GM12801 (cell line): ENCODE data around the gene LRRC59.

Experiments
- TF ChIP-seq, protein P1 (sequence below): IDR thresholded peaks from one replicate; pipeline ENCODE4 v1.5.1; 2011; ENCODE audit warnings: control low read depth; ENCODE audit not compliant: insufficient read length; ENCODE audit errors: extremely low read depth

The LRRC59 gene

DNA sequence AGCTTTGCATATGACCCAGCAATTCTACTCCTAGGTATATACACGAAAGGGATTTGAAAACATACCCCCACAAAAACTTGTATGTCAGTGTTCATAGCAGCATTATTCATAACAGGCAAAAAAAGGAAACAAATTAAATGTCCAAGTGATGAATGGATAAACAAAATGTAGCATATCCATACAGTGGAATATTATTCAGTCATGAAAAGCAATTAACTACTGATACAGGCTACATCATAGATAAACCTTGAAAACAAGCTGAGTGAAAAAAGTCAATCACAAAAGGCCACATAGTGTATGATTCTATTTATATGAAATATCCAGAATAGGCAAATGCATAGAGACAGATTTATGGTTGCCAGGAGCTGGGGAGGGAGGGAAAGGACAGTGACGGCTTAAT is 23.6 kb downstream of the LRRC59 start:
- TF ChIP-seq, protein P1, sequence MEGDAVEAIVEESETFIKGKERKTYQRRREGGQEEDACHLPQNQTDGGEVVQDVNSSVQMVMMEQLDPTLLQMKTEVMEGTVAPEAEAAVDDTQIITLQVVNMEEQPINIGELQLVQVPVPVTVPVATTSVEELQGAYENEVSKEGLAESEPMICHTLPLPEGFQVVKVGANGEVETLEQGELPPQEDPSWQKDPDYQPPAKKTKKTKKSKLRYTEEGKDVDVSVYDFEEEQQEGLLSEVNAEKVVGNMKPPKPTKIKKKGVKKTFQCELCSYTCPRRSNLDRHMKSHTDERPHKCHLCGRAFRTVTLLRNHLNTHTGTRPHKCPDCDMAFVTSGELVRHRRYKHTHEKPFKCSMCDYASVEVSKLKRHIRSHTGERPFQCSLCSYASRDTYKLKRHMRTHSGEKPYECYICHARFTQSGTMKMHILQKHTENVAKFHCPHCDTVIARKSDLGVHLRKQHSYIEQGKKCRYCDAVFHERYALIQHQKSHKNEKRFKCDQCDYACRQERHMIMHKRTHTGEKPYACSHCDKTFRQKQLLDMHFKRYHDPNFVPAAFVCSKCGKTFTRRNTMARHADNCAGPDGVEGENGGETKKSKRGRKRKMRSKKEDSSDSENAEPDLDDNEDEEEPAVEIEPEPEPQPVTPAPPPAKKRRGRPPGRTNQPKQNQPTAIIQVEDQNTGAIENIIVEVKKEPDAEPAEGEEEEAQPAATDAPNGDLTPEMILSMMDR, result no peak

DNA sequence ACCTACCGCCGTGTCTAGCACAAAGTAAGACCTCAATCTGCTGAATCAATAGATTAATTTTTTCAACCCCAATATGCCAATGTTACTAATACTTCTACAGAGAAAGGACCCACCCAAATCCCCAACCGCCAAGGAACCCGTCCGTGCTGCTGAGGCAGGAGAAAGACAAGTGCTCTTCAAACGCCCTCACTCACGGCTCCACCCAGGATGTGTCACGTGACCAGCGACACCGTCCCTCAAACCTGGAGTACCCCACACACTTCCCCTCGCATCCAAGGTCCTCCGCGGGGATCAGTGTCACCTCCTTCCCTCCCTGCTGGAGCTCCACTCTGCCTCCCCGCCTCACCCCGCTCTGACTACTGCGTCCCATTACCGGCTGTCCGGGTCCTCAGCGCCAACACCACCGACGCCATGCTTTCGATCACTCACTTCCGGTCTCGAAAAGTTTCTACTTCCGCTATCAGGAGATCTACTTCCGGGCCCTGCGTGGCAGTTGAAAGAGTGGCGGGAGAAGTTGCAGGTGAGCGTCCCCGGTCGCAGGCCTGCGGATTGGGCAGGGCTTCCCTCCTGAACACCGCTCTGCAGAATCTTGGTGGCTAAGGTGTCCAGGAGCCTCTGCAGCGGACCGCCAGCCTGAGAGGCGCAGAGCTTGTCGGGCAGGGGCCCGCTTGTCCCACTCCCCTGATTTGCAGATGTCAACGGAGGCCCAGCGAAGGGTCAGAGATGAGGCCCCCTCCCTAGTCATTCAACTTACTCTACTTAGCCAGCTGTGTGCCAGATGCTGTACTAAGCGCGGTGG is 24.4 kb downstream of the LRRC59 start, which contains the start of the genes EME1 and MRPL27:
EME1 (plus strand) TSS at position 472 of the 799 bp plus-strand sequence. CDS start 1,980 bp downstream, outside the sequence.
MRPL27 (minus strand) TSS at position 427 of the 799 bp plus-strand sequence; CDS start at position 413, 14 bp downstream.
- TF ChIP-seq, protein P1, result no peak

DNA sequence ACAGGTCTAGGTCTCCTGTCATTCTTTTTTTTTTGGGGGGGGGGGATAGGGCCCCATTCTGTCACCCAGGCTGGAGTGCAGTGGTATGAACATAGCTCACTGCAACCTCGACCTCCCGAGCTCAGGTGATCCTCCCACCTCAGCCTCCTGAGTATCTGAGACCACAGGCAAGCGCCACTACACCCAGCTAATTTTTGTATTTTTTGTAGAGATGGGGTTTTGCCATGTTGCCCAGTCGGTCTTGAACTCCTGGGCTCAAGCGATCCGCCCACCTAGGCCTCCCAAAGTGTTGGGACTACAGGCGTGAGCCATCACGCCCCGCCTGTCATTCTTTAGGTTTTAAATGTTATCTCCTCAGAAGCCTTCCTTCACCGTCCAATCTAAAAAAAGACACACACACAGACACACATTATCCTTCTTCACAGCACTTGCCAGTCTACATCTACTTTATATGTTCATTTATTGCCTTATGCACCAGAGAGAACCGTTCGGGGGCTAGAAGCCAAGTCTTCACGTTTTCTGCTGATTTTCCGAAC is 25.0 kb downstream of the LRRC59 start:
- TF ChIP-seq, protein P1, result no peak

DNA sequence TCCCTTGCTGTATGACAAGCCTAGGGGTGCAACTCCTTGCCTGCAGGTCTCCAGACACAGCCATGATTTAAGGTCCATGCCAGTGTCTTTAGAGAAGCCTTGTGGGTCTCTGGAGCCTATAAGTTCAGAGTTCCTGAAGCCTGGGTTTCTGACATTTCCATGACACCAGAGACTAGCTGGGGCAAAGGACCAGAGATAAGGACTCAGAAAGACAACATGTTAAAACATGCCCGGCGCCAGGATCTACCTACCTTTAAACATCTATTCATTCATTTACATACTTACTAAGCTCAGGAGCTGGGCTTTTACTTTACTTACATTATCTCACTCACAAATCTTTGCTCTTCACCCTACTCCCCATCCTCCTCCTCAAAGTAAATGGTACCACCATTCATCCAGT is 25.8 kb downstream of the LRRC59 start:
- TF ChIP-seq, protein P1, result no peak

DNA sequence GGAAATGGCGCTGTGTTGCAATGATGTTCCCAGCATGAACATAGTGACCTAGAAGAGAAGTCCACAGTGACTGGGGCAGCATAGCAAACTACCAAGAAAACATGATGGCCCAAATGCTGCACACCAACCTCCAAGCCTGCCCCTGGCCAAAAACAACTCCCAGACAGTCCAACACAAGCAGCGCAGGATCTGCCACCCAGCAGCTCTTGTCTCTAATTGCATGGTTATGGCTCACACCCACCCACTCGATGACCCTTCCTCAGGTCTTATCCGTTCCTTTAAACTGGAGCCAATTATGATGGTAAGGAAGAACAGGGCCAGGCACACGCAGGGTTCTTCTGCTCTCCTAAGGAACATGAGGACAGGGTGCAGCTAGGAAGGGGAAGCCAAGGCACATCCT is 27.3 kb downstream of the LRRC59 start:
- TF ChIP-seq, protein P1, result no peak

DNA sequence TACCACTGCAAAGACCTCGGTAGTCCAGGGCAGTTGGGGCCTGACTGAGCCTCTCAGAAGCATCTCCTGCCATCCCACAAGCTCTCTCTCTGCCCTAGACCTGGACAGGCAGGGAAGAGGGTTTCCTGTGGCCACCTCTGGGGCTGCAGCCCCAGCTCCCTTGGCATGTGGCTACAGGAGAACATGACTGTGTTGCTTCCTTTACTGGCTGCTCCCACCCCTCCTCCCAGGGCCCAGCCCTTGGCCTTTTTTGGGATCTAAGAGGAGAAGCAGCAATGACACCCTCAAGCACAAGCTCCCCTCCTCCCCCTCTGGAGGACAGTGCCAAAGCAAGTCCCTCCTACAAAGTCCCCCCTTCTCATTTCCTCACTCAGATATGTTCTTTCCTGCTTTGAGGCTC is 29.9 kb downstream of the LRRC59 start:
- TF ChIP-seq, protein P1, result no peak

DNA sequence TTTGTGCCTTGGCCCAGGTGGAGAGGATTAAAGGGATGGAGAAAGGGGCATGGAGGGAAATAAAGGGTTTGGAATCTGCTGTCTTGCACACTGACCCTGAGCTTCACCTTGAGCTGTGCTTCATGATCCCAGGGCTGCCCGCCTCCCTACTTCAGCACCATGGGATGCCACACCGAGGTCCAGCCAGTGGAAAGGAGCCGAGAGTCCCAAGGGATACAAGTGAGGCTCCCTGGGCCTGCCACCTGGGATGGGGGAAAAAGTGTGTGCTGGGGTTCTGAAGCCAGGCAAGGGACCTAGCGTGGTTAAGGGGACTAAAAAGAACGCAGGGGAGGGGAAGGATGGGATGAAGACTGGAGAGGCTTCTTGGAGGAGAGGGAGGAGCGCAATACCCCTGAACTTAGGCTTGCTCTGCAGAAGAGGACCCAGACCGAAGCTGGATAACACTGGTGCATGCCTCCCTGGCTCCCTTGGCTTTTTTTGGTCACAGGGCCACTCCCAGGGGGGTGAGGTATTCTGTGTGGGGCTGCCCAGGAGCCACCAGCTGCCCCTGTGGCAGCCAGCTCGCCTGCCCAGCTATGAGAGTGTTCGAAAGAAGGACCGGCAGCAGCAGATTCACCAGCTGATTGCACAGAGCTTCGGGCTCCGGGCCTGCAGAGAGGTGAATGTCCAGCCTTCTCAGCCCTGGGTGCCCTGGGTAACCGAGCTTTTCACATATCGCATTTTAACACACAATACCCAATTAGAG is 31.5 kb downstream of the LRRC59 start:
- TF ChIP-seq, protein P1, result no peak
